Measurements from ENCODE around the gene C12orf43.
"Not testable (repeated sequence)": the region's sequence is repeated elsewhere in the genome, so short reads cannot be mapped to it uniquely, and the experiment has no call there.

Gene C12orf43, protein sequence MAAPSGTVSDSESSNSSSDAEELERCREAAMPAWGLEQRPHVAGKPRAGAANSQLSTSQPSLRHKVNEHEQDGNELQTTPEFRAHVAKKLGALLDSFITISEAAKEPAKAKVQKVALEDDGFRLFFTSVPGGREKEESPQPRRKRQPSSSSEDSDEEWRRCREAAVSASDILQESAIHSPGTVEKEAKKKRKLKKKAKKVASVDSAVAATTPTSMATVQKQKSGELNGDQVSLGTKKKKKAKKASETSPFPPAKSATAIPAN

DNA sequence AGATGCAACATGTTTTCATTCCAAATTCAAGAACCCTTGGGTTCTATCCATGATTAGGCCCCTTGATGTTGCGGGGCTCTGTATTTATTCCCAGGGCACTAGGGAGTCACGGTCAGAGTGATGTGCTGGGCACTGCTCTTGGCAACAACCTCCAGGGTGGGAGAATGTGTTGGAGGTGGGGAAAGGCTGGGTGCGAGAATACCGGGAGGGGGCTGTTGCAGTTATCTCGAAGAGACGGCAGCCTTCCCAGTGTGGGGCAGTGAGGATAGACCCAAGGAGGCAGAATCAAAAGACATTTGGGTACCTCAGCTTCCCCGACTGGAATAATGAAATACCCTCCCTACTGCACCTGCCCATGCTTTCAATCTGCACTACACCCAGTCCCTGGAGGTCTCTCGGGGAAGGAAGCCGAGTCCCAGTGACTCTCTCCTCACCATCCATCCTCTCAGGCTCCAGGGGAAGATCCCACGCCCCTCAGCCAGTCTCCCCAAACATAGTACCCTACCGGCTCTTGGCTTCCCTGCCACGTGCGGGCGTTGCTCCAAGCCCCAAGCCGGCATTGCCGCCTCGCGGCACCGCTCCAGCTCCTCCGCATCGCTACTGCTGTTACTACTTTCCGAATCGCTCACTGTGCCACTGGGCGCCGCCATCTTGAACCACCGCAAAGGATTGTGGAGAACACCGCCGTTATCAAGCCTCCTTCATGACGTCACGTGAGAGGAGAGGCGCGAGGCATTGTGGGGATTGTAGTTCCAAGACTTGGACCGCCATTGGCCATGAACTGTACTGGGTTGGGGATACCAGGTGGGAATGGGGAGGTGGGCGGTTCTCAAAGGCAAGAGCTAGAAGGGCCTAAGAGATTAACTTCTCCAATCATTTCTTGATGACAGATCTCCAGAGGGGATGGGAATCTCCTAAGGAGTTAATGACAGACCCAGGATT lies at the start of gene C12orf43:
Gene C12orf43, minus strand, starts transcription at position 663 of the 942 bp plus-strand sequence. Its CDS starts 13 bp downstream, at position 650.
- DNase-seq (ENCODE audit: low read depth), result peak; percentile 51

DNA sequence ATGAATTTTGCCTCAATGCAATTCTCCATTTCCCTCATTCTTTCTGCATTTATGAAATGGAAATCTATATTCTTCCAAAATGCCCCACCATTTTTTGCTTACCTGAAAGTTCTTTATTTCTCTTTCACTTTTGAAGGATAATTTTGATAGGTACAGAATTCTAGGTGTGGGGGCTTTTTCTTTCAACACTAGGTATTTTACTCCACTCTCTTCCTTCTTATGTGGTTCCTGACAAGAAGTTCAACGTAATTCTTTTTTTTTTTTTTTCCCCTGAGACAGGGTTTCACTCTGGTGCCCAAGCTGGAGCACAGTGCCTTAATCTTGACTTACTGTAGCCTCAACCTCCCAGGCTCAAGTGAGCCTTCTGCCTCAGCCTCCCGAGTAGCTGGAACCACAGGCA lies 49.1 kb upstream of the C12orf43 start:
- no peak for DNase-seq (ENCODE audit: low read depth)

DNA sequence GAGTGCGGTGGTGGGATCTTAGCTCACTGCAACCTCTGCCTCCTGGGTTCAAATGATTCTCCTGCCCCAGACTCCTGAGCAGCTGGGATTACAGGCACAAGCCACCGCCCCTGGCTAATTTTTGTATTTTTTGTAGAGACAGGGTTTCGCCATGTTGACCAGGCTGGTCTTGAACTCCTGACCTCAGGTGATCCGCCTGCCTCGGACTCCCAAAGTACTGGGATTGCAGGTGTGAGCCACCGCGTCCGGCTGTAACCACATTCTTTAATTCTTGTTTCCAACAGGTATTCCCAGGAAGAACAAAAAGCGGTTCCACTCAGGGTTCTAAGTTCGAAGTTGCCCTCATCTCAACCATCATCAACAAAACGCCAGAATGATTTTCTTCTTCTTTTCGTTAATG lies 48.3 kb upstream of the C12orf43 start:
- not testable (repeated sequence) for DNase-seq (ENCODE audit: low read depth)

DNA sequence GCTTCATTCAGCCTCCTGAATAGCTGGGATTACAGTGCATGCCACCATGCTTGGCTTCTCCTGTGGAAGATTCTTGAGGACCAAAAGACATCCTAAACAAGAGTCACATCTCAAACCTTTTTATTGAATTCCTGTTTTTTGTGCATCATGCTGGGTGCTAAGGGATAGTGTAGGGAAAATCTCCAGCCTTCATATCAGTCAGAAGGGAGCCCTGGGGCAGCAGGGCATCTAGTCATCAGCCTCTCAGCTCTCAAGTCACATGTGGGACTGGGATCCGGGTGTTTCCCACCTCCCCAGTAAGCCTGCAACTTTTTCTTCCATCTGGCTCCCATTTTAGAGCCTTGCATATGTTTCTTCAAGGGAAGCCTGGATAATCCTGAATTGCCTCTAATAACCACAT lies 47.8 kb upstream of the C12orf43 start:
- DNase-seq (ENCODE audit: low read depth), result no peak

DNA sequence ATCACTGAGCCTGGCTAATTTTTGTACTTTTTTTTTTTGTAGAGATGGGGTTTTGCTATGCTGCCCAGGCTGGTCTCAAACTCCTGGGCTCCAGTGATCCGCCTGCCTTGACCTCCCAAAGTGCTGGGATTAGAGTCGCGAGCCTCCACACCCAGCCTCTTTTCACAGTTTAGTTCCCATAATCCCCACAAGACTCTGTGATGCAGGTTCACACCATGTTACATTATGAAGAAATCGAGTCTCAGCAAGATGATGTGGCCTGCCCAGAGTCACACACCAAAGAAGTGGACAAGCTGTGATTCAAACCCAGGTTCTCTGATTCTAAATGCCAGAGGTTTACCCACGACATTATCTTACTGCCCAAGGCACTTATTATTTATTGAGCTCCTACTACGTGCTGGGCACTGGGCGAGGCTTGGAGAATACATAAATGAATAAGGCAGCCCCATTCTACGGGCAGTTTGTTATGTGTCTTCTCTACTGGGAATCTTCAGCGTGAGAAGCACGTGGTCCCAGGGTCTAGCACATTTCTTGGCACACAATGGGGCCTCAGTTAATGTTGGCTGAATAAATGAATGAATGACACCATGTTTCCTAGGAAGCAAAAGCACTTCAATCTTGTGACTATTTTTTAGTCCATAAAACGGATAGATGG lies 46.2 kb upstream of the C12orf43 start:
- DNase-seq (ENCODE audit: low read depth), result no peak

DNA sequence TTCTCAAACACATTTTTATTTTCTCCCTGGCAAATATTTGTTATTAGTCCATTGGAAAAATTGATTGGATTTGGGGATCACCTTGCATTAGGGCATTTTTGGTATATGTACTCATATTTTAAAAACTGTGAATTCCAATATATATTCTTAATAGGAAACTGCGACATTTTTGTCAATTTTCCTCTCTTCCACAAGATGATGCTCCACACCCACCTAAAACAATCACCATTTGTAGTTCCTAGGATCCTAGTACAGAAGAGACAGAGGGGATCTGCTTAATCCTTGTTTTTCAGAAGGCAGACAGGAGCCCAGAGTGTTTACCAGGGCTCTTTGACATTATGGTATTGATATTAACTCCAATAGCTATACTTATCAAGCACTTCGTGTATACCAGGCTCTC lies 45.5 kb upstream of the C12orf43 start:
- DNase-seq (ENCODE audit: low read depth), result no peak

DNA sequence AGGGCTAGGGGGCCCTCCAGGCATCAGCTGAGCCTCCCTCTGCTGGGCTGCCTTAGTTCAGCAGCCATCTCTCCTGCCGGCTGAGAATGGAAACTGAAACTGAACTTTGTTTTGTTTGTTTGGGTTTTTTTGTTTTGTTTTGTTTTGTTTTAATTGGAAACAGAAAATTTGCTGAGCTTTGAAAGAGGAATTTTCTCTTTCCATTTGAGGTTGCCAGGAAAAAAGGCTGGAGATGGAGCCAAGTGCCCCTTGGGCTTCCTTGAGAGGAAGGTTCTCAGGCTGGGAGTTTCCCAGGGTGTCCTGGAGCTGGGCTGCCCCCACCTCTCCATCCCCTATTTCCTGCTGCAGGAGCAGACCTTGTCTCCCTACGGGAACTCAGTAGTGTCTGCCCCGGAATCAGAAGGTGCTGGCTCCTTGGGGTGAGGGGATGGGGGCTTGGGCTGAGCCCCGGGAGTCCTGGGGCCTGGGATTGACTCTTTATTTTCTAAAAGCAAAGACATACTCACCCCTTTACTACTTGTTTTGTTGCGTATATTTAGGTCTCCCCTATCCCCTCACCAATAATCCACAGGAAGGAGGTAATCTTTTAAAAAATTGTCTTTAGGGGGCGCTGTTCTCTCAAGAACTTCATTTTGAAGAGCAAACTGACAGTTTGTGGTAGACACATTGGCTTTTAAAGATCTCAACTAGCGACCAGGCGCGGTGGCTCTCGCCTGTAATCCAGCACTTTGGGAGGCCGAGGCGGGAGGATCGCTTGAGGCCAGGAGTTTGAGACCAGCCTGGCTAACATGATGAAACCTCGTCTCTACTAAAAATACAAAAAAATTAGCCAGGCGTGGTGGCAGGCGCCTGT lies 44.1 kb upstream of the C12orf43 start:
- peak; percentile 21 for DNase-seq (ENCODE audit: low read depth)

DNA sequence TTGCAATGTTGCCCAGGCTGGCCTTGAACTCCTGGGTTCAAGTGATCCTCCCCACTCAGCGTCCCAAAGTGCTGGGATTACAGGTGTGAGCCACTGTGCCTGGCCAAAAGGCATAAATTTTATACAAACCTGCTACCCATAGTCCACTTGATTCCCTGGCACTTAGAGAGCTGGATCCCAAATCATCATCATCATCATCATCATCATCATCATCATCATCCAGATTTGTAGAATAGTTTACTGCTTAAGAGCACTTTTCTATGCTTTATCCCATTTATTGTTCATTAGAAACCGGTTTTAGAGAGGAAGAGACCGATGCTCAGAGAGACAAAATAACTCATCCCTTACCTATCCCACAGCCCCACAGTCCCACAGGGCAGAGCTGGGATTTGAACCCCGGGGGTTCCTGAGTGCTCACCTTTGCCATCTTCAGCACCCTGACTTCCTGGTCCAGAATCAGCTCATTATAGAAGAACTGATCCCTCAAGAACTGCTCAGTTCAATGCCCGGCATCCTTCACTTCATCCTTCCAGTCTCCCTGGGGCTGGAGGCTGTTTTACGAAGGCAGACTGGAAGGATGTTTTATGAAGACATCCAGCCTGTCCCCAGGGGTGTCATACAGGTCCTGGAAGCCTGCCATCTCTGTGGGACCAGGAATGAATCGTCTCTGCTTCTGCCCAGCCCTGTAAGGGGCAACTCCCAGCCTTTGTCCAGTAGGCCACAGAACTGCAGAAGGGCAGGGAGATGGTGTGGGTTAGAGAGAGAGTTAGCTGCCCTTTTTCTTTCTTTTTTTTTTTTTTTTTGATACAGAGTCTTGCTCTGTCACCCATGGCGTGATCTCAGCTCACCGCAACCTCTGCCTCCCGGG lies 43.0 kb upstream of the C12orf43 start:
- no peak for DNase-seq (ENCODE audit: low read depth)

DNA sequence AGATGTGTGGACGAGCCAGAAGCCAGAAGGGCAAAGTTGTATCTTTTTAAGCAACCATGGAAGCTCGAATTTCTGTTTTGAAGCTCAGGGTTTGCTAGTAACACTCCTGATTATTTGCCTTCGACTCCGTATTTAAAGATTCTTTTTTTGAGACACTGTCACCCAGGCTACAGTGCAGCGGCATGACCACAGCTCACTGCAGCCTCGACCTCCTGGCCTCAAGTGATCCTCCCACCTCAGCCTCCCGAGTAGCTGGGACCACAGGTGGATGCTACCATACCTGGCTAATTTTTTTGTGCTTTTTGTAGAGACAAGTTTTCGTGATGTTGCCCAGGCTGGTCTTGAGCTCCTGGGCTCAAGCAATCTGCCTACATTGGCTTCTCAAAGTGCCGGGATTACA lies 41.5 kb upstream of the C12orf43 start:
- no peak for DNase-seq (ENCODE audit: low read depth)

DNA sequence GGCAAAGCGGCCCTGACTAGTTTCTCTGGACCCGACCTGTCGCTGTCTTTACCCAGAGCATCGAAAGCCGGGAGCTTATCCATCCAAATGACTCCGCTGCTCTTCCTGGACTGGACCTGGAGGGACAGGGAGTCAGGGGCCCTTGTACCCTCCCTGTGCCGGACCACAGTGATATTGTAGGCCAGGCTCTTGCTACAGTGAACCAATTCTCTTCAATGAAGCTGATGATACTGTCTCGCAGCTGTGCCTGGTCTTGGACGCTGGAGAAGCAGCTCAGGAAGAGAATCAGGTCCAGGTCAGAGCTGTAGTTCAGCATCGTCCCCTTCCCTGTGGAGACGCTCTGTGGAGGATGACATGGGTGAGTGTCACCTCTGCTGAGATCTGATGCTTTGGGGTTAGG lies 37.4 kb upstream of the C12orf43 start:
- no peak for DNase-seq (ENCODE audit: low read depth)

DNA sequence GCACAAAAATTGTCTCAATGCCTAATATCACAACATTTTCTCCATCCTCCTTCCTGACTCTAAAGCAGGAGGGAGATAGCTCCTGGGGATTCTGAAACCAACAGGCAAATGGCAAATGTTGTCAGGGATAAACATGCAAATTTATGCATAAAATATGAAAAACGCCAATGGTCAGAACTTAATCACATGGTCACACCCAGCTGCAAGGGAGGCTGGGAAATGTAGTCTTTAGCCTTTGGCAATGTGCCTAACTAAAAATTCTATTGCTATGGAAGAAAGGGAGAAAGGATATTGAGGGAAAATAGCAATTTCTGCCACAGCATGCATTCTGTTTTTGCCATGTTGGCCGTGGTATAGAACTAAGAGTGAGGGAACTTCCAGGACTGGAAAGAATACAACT lies 34.4 kb upstream of the C12orf43 start:
- DNase-seq (ENCODE audit: low read depth), result no peak

DNA sequence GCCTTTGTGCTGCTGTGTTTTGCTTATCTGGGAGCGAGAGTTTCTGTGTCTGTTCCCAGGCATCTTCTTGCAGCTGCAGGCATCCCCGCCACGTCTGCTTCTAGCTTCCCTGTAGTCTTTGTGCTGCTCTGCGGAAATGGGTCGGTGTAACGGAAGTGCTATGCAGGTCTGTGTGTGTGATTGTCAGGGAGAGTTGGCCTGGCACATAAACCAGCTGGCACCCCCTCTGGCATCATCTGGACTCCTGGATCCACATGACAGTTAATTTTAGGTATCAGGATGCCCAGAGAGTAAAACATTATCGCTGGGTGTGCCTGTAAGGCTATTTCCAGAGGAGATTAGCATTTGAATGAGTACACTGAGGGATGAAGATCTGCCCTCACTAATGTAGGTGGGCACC lies 32.2 kb upstream of the C12orf43 start:
- no peak for DNase-seq (ENCODE audit: low read depth)

DNA sequence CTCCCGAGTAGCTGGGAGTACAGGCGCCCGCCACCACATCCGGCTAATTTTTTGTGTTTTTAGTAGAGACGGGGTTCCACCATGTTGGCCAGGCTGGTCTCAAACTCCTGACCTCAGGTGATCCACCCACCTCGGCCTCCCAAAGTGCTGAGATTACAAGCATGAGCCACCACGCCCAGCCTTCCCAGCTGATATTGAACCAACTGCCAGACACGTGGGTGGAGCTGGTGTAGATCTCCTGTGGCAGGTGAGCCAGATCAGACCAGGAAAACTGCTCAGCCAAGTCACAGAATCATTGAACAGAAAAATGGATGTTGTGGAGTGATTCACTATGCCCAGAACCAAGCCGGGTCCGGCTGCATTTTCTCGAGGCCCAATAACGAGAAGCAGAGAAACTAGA lies 31.1 kb upstream of the C12orf43 start:
- DNase-seq (ENCODE audit: low read depth), result not testable (repeated sequence)

DNA sequence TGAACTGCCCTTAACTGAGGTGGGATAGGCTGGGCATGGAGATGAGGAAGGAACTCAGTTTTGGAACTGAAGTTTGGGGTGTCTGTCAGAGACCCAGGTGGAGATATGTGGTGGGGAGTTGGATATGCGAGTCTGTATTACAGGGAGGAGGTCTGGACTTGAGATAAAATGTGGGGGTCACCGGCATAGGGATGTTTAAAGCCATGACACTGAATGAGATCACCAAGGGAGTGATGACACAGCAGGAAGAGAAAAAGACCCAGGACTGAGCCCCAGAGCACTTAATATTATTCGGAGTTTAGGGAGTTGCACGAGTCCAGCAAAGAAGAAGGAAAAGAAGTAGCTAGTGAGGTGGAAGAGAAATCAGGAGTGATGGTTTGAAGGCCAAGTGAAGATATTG lies 26.8 kb upstream of the C12orf43 start:
- DNase-seq (ENCODE audit: low read depth), result no peak

DNA sequence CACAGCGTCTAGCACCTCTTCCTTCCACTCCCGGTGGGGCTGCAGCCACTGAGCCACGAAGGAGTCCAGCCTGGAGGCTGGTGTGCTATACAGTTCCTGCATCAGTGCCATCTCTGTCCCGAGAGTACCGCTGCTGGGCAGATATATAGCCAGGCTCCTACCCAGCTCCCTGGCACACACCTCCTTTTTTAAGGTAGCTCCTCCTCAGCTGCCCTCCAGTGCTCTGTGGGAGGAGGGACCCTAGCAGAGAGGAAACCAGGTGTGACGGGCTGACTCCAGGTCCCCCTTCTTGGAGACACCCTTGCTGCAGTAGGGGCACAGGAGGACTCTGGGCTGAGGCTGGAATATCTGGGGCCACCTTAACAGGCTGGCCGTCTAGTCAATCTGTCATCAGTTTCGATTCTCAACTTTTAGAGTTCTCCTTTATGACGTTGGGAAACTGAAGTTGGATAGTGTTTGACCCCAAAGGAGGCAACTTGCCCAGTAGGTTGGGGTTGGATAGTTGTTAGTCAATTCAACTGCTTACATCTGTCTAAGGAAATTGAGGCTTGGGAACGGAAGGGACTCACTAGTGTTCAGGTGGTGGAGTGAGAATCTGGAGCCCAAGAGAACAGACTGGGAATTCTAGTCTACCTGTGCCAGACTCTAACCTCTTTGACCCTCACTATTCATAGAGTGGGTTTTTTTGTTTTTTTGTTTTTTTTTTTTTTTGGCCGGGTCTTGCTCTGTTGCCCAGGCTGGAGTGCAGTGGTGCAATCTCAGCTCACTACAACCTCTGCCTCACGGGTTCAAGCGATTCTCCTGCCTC lies 22.8 kb upstream of the C12orf43 start, which contains the start of gene OASL:
Gene OASL, minus strand, starts transcription at position 386 of the 808 bp plus-strand sequence. Its CDS starts 275 bp downstream, at position 111.
- DNase-seq (ENCODE audit: low read depth), result peak; percentile 35

DNA sequence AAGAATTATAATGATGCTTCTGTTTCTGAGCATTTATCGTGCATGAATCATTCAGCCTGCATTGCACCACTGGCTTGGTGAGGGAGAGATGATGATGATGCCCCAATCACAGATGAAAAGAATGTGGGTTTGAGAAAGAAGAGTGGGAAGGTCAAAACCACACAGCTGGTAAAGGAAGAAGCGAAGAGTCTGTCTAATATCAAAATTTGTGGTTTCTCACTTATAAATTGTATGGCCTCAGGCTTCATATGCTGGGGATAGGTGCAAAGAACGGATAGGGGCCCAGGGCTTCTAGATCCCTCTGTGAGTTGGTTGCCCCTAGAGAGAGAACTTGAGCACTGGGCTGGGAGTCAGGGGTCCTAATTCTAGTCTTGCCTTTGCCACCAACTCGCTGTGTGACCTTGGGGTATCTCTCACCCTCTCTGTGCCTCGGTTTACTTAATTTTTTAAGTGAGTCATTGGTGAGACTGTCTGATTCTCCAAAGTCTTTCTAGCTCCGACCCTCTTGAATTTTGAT lies 20.6 kb upstream of the C12orf43 start:
- peak; percentile 67 for DNase-seq (ENCODE audit: low read depth)

DNA sequence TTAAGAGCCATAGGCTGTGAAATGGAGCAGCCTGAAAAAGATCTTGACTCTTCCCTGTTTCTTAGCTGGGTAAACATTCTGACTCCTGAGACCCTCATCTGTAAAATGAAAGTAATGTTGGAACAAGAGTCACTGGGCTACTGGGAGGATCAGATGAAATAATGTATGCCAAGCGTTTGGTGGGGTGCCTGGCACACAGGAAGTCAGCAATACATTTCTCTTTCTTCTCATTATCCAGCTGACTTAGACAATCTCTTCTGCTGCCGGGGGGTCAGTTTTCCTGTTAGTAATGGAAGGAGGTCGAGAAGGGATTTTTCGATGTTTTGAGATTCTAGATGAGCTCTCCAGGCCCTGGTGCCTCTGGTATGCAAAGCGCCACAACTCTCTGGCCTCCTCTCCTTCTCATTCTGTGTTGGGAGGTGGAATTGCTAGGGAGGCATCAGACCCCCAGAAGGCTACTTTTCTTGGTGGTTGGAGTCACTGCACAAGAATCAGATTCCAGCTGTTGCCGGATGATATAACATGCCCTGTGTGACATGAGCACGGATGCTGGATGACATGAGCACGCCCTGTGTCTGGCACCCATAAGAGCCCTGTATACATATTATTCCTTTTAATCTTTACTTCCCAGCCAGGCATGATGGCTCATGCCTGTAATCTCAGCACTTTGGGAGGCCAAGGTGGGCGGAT lies 18.5 kb upstream of the C12orf43 start:
- no peak for DNase-seq (ENCODE audit: low read depth)

DNA sequence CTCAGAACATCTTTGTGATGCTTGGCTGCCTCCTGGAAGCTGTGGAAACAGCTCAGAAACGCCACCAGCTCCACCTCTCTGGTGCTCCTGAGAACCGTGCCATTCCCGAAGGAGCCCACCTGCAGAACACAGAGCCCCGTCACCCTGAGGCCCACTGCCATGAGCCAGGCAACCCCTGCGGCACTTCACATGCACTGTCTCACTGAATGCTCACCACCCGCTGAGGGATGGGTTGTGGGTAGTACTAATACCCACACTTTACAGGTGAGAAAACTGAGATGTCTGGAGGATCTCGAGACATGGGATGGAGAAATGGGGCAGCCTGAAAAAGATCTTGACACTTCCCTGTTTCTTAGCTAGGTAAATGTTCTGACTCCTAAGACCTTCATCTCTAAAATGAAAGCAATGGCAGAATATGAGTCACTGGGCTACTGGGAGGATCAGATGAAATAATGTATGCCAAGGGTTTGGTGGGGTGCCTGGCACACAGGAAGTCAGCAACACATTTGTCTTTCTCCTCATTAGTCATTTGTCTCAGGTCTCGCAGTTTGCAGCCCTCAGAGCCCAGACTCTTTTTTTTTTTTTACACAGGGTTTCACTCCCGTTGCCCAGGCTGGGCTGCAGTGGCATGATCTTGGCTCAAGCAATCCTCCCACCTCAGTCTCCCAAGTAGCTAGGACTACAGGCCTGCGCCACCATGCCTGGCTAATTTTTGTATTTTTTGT lies 17.5 kb upstream of the C12orf43 start:
- no peak for DNase-seq (ENCODE audit: low read depth)

Data from GM04503 (cell line).